ENCODE results near the gene CCL4L2. TPM values are rescaled to one million over a fixed set of nuclear protein-coding genes. Genes with fewer than 3 reads are reported as not detected.
"Not testable (repeated sequence)": the region's sequence is repeated elsewhere in the genome, so short reads cannot be mapped to it uniquely, and the experiment has no call there.

CCL4L2 gene
- total RNA-seq, 4 donors from 2014 or later: 1.5 TPM; not detected in 3

- DNase-seq (ENCODE audit: low spot score in 2 of 2): no peak
- Histone ChIP-seq H3K4me1 (no peaks in the 10 kb centered on the region), H3K27me3 (no peaks in the 10 kb centered on the region), H3K9me3 (no peaks in the 10 kb centered on the region), H3K4me3 (no peak overlapping the region), H3K36me3 (no peaks in the 10 kb centered on the region), H3K27ac (no peak overlapping the region)
- no peak for TF ChIP-seq POLR2A (IDR thresholded peaks at IDR 0.05)
- TF ChIP-seq, protein P1, sequence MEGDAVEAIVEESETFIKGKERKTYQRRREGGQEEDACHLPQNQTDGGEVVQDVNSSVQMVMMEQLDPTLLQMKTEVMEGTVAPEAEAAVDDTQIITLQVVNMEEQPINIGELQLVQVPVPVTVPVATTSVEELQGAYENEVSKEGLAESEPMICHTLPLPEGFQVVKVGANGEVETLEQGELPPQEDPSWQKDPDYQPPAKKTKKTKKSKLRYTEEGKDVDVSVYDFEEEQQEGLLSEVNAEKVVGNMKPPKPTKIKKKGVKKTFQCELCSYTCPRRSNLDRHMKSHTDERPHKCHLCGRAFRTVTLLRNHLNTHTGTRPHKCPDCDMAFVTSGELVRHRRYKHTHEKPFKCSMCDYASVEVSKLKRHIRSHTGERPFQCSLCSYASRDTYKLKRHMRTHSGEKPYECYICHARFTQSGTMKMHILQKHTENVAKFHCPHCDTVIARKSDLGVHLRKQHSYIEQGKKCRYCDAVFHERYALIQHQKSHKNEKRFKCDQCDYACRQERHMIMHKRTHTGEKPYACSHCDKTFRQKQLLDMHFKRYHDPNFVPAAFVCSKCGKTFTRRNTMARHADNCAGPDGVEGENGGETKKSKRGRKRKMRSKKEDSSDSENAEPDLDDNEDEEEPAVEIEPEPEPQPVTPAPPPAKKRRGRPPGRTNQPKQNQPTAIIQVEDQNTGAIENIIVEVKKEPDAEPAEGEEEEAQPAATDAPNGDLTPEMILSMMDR (IDR thresholded peaks at IDR 0.05): no peak
- no peak for TF ChIP-seq EP300 (IDR thresholded peaks at IDR 0.05)
Observed at GRCh38 chr17:36209575-36209974, 1.3 kb upstream of the CCL4L2 start.

DNA sequence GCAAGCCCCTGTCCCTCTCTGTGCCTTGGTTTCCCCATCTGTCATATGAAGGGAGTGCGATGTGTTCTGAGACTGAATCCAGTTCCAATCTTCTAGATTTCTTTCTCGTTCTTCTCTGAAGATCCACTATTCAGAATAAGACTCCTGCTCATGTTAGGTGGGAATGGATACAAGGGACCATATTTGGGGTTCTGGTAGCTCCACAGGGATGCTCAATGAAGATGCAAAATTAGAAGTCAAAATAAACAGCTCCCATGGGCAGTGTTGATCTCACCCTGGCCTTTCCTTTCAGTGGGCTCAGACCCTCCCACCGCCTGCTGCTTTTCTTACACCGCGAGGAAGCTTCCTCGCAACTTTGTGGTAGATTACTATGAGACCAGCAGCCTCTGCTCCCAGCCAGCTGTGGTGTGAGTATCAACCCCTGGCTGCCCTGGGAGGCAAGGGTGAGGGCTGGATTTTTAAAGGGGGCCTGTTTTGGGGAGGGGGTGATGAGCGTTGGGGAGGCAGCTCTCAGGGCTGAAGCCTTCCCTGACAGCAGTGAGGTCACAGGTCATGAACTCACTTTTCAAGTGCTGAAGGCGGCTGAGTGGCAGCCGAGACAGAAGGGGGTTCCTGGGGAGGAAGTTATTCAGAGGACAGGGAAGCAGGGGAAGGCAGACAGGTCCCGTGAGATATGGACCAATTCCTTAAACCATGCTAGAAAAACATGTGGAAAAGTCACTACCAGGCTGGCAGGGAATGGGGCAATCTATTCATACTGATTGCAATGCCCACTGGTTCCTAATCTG is 815 bp downstream of the CCL4L2 start:
- not testable (repeated sequence) for H3K27me3 ChIP-seq; H3K36me3 ChIP-seq; H3K4me1 ChIP-seq; H3K4me3 ChIP-seq; DNase-seq (ENCODE audit: low spot score in 2 of 2); H3K9me3 ChIP-seq; H3K27ac ChIP-seq
- 49 to 53% methylated on average over 10 of the region's 10 CpGs for WGBS, 2 donors

GRCh38 chr17:36212272-36212605 is 1.4 kb downstream of the CCL4L2 start:
- no peak for DNase-seq (ENCODE audit: low spot score in 2 of 2)
- no peaks in the 10 kb centered on the region for H3K27me3 ChIP-seq
- H3K9me3 ChIP-seq: no peaks in the 10 kb centered on the region
- 51 to 63% methylated on average over 3 to 4 of the region's 4 CpGs for WGBS, 2 donors
- TF ChIP-seq, protein P1 (IDR thresholded peaks at IDR 0.05): no peak
- TF ChIP-seq POLR2A (IDR thresholded peaks at IDR 0.05): no peak
- TF ChIP-seq EP300 (IDR thresholded peaks at IDR 0.05): no peak
- no peak overlapping the region for H3K27ac ChIP-seq
- no peaks in the 10 kb centered on the region for H3K36me3 ChIP-seq
- H3K4me3 ChIP-seq: no peak overlapping the region
- H3K4me1 ChIP-seq: no peaks in the 10 kb centered on the region

- no peak for DNase-seq (ENCODE audit: low spot score in 2 of 2)
Observed at GRCh38 chr17:36212966-36213365, 2.1 kb downstream of the CCL4L2 start.

DNA sequence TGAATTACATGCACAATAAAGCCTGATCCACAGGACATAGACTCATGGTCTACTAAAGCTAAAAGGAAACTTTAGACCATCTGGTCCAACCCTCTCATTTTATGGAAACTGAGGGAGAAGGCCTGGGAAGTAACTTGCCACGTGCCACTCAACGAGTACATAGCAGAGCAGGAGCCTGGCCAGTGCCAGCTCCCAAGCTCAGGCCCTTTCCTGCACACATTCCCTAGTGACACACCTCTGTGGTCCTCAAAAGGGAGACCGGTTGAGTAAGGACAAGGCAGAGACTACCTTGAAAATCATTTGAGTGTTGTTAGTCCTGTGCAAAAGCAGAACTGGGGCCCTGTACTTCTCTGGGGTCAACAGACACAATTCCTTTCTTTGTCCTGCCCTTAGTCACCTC is 2.8 kb downstream of the CCL4L2 start:
- no peaks in the 10 kb centered on the region for H3K36me3 ChIP-seq
- H3K27ac ChIP-seq: no peak overlapping the region
- H3K27me3 ChIP-seq: no peaks in the 10 kb centered on the region
- DNase-seq (ENCODE audit: low spot score in 2 of 2): no peak
- no peak overlapping the region for H3K4me3 ChIP-seq
- no peaks in the 10 kb centered on the region for H3K4me1 ChIP-seq
- TF ChIP-seq, protein P1 (IDR thresholded peaks at IDR 0.05): no peak
- TF ChIP-seq EP300 (IDR thresholded peaks at IDR 0.05) (no peak), POLR2A (IDR thresholded peaks at IDR 0.05) (no peak)
- WGBS, 2 donors: 72 to 80% methylated on average over 3 of the region's 3 CpGs
- peaks cover 0 to 8% (median 0%) of the 10 kb centered on the region in 4 donors for H3K9me3 ChIP-seq

More at GRCh38 chr17:36212966-36213365, 2.1 kb downstream of the CCL4L2 start:
- peaks cover 0 to 1% (median 0%) of the 10 kb centered on the region in 4 donors for H3K9me3 ChIP-seq
- no peaks in the 10 kb centered on the region for H3K4me1 ChIP-seq
- WGBS, 2 donors: 79 to 93% methylated on average over 3 of the region's 3 CpGs
- H3K27me3 ChIP-seq: no peaks in the 10 kb centered on the region
- no peak for TF ChIP-seq EP300 (IDR thresholded peaks at IDR 0.05)
- no peak for TF ChIP-seq POLR2A (IDR thresholded peaks at IDR 0.05)
- TF ChIP-seq, protein P1 (IDR thresholded peaks at IDR 0.05): no peak
- H3K27ac ChIP-seq: no peak overlapping the region
- H3K36me3 ChIP-seq: no peaks in the 10 kb centered on the region
- H3K4me3 ChIP-seq: no peak overlapping the region
